ENCODE measurements around the gene FAM124A. TPM values are rescaled to one million over a fixed set of nuclear protein-coding genes. Genes with fewer than 3 reads are reported as not detected.

The FAM124A gene
- total RNA-seq, 1 experiment from 2014 or later, result not detected

DNA sequence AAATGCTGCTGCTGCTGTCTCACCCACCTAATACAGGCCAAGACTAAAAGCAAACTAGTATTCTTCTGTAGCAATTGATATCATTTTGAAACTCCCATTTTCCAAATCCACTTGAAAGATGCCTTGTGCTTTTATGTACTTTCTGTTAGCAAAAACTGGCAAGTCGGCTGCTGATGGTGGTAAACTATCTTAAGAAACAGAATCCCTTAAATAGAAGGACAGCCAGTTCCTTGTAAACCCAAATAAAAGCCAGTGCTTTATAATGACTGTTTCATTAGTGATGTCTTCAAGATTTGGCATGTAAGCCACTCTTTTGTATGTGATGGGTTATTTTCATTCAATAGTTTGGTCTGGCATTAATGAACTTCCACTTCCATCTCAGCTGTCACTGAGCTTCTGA is 5.2 kb downstream of the FAM124A start:
- ChIA-PET CTCF (no interaction called here), POLR2A (ENCODE audit: unreplicated experiment) (no interaction called here)
- H3K9me3 ChIP-seq (ENCODE audit: insufficient read depth, low read depth), result no peaks in the 10 kb centered on the region
- H3K27me3 ChIP-seq (ENCODE audit: insufficient read depth, low read depth), result peaks cover 71% of the 10 kb centered on the region
- no TSS peak for BruUV-seq (replicated peaks)
- TF ChIP-seq, protein P1, sequence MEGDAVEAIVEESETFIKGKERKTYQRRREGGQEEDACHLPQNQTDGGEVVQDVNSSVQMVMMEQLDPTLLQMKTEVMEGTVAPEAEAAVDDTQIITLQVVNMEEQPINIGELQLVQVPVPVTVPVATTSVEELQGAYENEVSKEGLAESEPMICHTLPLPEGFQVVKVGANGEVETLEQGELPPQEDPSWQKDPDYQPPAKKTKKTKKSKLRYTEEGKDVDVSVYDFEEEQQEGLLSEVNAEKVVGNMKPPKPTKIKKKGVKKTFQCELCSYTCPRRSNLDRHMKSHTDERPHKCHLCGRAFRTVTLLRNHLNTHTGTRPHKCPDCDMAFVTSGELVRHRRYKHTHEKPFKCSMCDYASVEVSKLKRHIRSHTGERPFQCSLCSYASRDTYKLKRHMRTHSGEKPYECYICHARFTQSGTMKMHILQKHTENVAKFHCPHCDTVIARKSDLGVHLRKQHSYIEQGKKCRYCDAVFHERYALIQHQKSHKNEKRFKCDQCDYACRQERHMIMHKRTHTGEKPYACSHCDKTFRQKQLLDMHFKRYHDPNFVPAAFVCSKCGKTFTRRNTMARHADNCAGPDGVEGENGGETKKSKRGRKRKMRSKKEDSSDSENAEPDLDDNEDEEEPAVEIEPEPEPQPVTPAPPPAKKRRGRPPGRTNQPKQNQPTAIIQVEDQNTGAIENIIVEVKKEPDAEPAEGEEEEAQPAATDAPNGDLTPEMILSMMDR (conservative IDR thresholded peaks at IDR 0.05), result no peak
- no peak for TF ChIP-seq EZH2 (IDR thresholded peaks at IDR 0.05; ENCODE audit: low read depth)
- no peak overlapping the region for H3K4me3 ChIP-seq
- no peak overlapping the region for H2AFZ ChIP-seq
- no peaks in the 10 kb centered on the region for H3K4me1 ChIP-seq (replicated peaks; ENCODE audit: insufficient read depth)
- H3K27ac ChIP-seq, result no peak overlapping the region
- no peak for DNase-seq
- intact Hi-C loops (cut with micrococcal nuclease; ENCODE audit: unreplicated experiment), result no loop called here
- H3K9me2 ChIP-seq (ENCODE audit: insufficient read depth), result no peaks in the 10 kb centered on the region
- no peaks in the 10 kb centered on the region for H4K20me1 ChIP-seq (ENCODE audit: insufficient read depth)
- no peaks in the 10 kb centered on the region for H3K79me2 ChIP-seq (ENCODE audit: low read depth)
- H3K4me2 ChIP-seq, result no peak overlapping the region
- H3K36me3 ChIP-seq (ENCODE audit: low read depth), result no peaks in the 10 kb centered on the region
- H3F3A ChIP-seq (ENCODE audit: insufficient read depth, low read depth), result no peaks in the 10 kb centered on the region

DNA sequence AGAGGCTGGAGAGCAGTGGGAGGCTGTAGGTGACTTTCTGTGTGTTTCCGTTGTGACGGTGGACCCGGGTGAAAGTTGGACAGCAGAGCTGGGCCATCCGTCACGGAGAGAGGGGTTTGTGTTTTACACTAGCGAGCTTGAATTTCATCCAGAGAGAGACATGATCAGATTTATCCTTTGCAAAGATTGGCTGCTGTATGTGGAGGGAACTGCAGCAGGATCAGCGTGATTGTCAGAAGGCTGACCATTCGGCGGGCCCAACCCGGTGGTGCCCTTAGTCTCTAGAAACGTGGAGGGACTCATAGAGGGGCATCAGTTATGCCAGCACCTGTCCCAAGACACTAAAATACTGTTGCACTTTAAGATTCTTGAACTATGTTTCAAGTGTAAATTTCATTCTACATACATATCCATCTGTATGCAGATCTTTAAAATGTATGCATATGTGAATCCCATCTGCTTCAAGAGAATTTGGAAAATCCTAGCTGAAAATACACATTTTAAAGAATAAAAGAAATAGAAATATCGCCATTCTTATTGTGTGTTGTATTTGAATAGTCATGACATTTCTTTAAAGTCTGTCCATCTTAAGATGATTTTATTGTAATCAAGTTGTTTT is 7.0 kb downstream of the FAM124A start:
- no peak overlapping the region for H3K4me2 ChIP-seq
- H3K27me3 ChIP-seq (ENCODE audit: insufficient read depth, low read depth), result peaks cover 89% of the 10 kb centered on the region
- no peak overlapping the region for H2AFZ ChIP-seq
- ChIA-PET CTCF (no interaction called here), POLR2A (ENCODE audit: unreplicated experiment) (no interaction called here)
- intact Hi-C loops (cut with micrococcal nuclease; ENCODE audit: unreplicated experiment), result no loop called here
- TF ChIP-seq EZH2 (IDR thresholded peaks at IDR 0.05; ENCODE audit: low read depth), result no peak
- TF ChIP-seq, protein P1 (conservative IDR thresholded peaks at IDR 0.05), result no peak
- H3K4me1 ChIP-seq (replicated peaks; ENCODE audit: insufficient read depth), result no peaks in the 10 kb centered on the region
- no peaks in the 10 kb centered on the region for H3K79me2 ChIP-seq (ENCODE audit: low read depth)
- no peaks in the 10 kb centered on the region for H4K20me1 ChIP-seq (ENCODE audit: insufficient read depth)
- no peak for DNase-seq
- no TSS peak for BruUV-seq (replicated peaks)
- no peak overlapping the region for H3K27ac ChIP-seq
- H3K9me3 ChIP-seq (ENCODE audit: insufficient read depth, low read depth), result no peaks in the 10 kb centered on the region
- no peaks in the 10 kb centered on the region for H3K9me2 ChIP-seq (ENCODE audit: insufficient read depth)
- no peak overlapping the region for H3K4me3 ChIP-seq
- H3F3A ChIP-seq (ENCODE audit: insufficient read depth, low read depth), result no peaks in the 10 kb centered on the region
- H3K36me3 ChIP-seq (ENCODE audit: low read depth), result no peaks in the 10 kb centered on the region

DNA sequence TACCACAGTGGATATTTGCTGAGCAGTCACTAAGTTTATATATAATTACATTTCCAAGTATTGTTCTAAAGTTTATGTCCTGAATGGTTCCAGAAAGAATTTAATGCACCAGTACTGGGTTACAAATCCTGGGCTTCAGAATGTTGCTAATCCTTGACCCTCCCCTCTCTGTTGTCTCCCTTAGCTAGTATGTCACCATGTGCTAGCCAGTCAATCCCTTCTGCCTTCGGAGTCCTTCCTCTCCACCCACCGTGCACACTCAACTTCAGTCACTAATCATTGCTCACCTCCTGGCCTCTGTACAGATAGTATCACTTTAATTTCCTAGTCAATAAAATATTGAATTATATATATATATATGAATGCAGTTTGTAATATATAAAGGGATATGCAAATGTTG is 7.5 kb downstream of the FAM124A start:
- Histone ChIP-seq H3K4me3 (no peak overlapping the region), H4K20me1 (ENCODE audit: insufficient read depth) (no peaks in the 10 kb centered on the region), H2AFZ (no peak overlapping the region), H3K9me2 (ENCODE audit: insufficient read depth) (no peaks in the 10 kb centered on the region), H3K79me2 (ENCODE audit: low read depth) (no peaks in the 10 kb centered on the region), H3K4me2 (no peak overlapping the region), H3K27me3 (ENCODE audit: insufficient read depth, low read depth) (peaks cover 90% of the 10 kb centered on the region), H3K36me3 (ENCODE audit: low read depth) (no peaks in the 10 kb centered on the region), H3K4me1 (replicated peaks; ENCODE audit: insufficient read depth) (no peaks in the 10 kb centered on the region), H3K27ac (no peak overlapping the region), H3K9me3 (ENCODE audit: insufficient read depth, low read depth) (no peaks in the 10 kb centered on the region), H3F3A (ENCODE audit: insufficient read depth, low read depth) (no peaks in the 10 kb centered on the region)
- DNase-seq, result no peak
- no peak for TF ChIP-seq EZH2 (IDR thresholded peaks at IDR 0.05; ENCODE audit: low read depth)
- TF ChIP-seq, protein P1 (conservative IDR thresholded peaks at IDR 0.05), result no peak
- POLR2A ChIA-PET (ENCODE audit: unreplicated experiment), result no interaction called here
- CTCF ChIA-PET, result no interaction called here
- no TSS peak for BruUV-seq (replicated peaks)
- intact Hi-C loops (cut with micrococcal nuclease; ENCODE audit: unreplicated experiment), result no loop called here

Data from PC-9 (cell line).